ENCODE data around the gene CPNE1.

The CPNE1 gene

GRCh38 chr20:35699957-35700624 lies 35.4 kb upstream of the CPNE1 start:
- no peak for DNase-seq (ENCODE audit: low read depth)
- peak overlapping the region; percentile 97 for H3K4me3 ChIP-seq (replicated peaks; ENCODE audit: low read depth, low read length)
- no peak for TF ChIP-seq CTCF (IDR thresholded peaks at IDR 0.05; ENCODE audit: low read length, missing control alignments)

- TF ChIP-seq CTCF (IDR thresholded peaks at IDR 0.05; ENCODE audit: low read length, missing control alignments): no peak
- peak; percentile 81 for DNase-seq (ENCODE audit: low read depth)
Measured at GRCh38 chr20:35699127-35699956, 34.6 kb upstream of the CPNE1 start, which contains the start of the genes NFS1 and ROMO1. Gene NFS1 (minus strand): TSS chr20:35699352. CDS start chr20:35699288, 64 bp downstream. Gene ROMO1 (plus strand): TSS chr20:35699405. CDS start chr20:35699633, 228 bp downstream.

GRCh38 chr20:35698298-35699126 lies 33.8 kb upstream of the CPNE1 start:
- DNase-seq (ENCODE audit: low read depth): no peak
- TF ChIP-seq CTCF (IDR thresholded peaks at IDR 0.05; ENCODE audit: low read length, missing control alignments): no peak
- peak overlapping the region; percentile 97 for H3K4me3 ChIP-seq (replicated peaks; ENCODE audit: low read depth, low read length)

More at GRCh38 chr20:35699127-35699956, 34.6 kb upstream of the CPNE1 start, which contains the start of the genes NFS1 and ROMO1:
- peak within 1 kb of the TSS; percentile 97 for H3K4me3 ChIP-seq (replicated peaks; ENCODE audit: low read depth, low read length)

GRCh38 chr20:35697696-35698297 lies 33.1 kb upstream of the CPNE1 start:
- H3K4me3 ChIP-seq (replicated peaks; ENCODE audit: low read depth, low read length): peak overlapping the region; percentile 97
- TF ChIP-seq CTCF (IDR thresholded peaks at IDR 0.05; ENCODE audit: low read length, missing control alignments): no peak
- no peak for DNase-seq (ENCODE audit: low read depth)

- no peak for DNase-seq (ENCODE audit: low read depth)
- no peak overlapping the region for H3K4me3 ChIP-seq (replicated peaks; ENCODE audit: low read depth, low read length)
- no peak for TF ChIP-seq CTCF (IDR thresholded peaks at IDR 0.05; ENCODE audit: low read length, missing control alignments)
Measured at GRCh38 chr20:35695978-35696377, 31.3 kb upstream of the CPNE1 start.

- TF ChIP-seq CTCF (IDR thresholded peaks at IDR 0.05; ENCODE audit: low read length, missing control alignments): no peak
- DNase-seq (ENCODE audit: low read depth): no peak
- H3K4me3 ChIP-seq (replicated peaks; ENCODE audit: low read depth, low read length): no peak overlapping the region
Measured at GRCh38 chr20:35695245-35695749, 30.6 kb upstream of the CPNE1 start.

Data from fibroblast of pulmonary artery (primary cell).